GM12872 (cell line): ENCODE data around the gene GNB2.

Experiments
- CTCF ChIP-seq: IDR thresholded peaks from 3 replicates; pipeline ENCODE4 v1.5.1; 2011; ENCODE audit warnings: low read depth, mild to moderate bottlenecking, low read length, moderate library complexity; ENCODE audit not compliant: insufficient read depth

GNB2 gene

GRCh38 chr7:100705753-100706671, 32.5 kb downstream of the GNB2 start, which contains the start of gene POP7:
Gene POP7, plus strand, starts transcription at chr7:100706121. Its CDS starts 710 bp downstream, at chr7:100706831.
- TF ChIP-seq CTCF = no peak

- no peak for TF ChIP-seq CTCF
Observed at GRCh38 chr7:100706672-100707311, 33.3 kb downstream of the GNB2 start.

GRCh38 chr7:100708395-100708794, 34.9 kb downstream of the GNB2 start:
- TF ChIP-seq CTCF = no peak

GRCh38 chr7:100710452-100710851, 36.9 kb downstream of the GNB2 start:
- TF ChIP-seq CTCF = no peak

- TF ChIP-seq CTCF = no peak
Observed at GRCh38 chr7:100711369-100711768, 37.8 kb downstream of the GNB2 start.

- no peak for TF ChIP-seq CTCF
Observed at GRCh38 chr7:100714725-100715124, 41.2 kb downstream of the GNB2 start.

GRCh38 chr7:100719523-100720278, 46.2 kb downstream of the GNB2 start:
- no peak for TF ChIP-seq CTCF
